ENCODE measurements around the gene COMMD8. TPM values are rescaled to one million over a fixed set of nuclear protein-coding genes. Genes with fewer than 3 reads are reported as not detected.

COMMD8 gene
- total and polyA plus RNA-seq, 4 donors: 3.6 to 17.5 (median 9.0) TPM

- Histone ChIP-seq H3K4me1 (ENCODE audit: control insufficient read depth in 4 of 4, insufficient read depth in 4 of 4, low read length in 3 of 4) (peaks cover 3 to 7% (median 6%) of the 10 kb centered on the region in 4 donors), H3K9ac (ENCODE audit: low read depth in 1 of 2, low read length in 2 of 2) (peak overlapping the region; percentile 30 to 69), H3K9me3 (ENCODE audit: control insufficient read depth in 4 of 4, low read length in 3 of 4) (no peaks in the 10 kb centered on the region), H3K27me3 (ENCODE audit: control insufficient read depth in 4 of 4, insufficient read depth in 4 of 4, low read length in 3 of 4) (no peaks in the 10 kb centered on the region), H3K36me3 (ENCODE audit: control insufficient read depth in 4 of 4, insufficient read depth in 3 of 4, low read depth in 1 of 4, low read length in 3 of 4) (no peaks in the 10 kb centered on the region), H3K27ac (ENCODE audit: low read depth in 1 of 2, low read length in 2 of 2) (peak overlapping the region; percentile 53 to 64), H3K4me3 (ENCODE audit: low read depth in 1 of 3, low read length in 3 of 3) (peak overlapping the region; percentile 88 to 99 (median 90))
- DNase-seq (ENCODE audit: low spot score): no peak
- no peak for TF ChIP-seq HNF4G (IDR thresholded peaks at IDR 0.05)
- TF ChIP-seq REST (IDR thresholded peaks at IDR 0.05): no peak
- no peak for TF ChIP-seq EGR1 (IDR thresholded peaks at IDR 0.05; ENCODE audit: low read depth in 2 of 2)
- no peak for TF ChIP-seq RAD21 (IDR thresholded peaks at IDR 0.05)
- no peak for TF ChIP-seq FOXA2 (IDR thresholded peaks at IDR 0.05)
- TF ChIP-seq HNF4A (conservative IDR thresholded peaks at IDR 0.05): no peak
- no peak for TF ChIP-seq RXRA (IDR thresholded peaks at IDR 0.05)
- TF ChIP-seq SP1 (IDR thresholded peaks at IDR 0.05): no peak
- TF ChIP-seq TAF1 (conservative IDR thresholded peaks at IDR 0.05): no peak
- TF ChIP-seq JUND (IDR thresholded peaks at IDR 0.05): no peak
- no peak for TF ChIP-seq ATF3 (IDR thresholded peaks at IDR 0.05)
- TF ChIP-seq, protein P1, sequence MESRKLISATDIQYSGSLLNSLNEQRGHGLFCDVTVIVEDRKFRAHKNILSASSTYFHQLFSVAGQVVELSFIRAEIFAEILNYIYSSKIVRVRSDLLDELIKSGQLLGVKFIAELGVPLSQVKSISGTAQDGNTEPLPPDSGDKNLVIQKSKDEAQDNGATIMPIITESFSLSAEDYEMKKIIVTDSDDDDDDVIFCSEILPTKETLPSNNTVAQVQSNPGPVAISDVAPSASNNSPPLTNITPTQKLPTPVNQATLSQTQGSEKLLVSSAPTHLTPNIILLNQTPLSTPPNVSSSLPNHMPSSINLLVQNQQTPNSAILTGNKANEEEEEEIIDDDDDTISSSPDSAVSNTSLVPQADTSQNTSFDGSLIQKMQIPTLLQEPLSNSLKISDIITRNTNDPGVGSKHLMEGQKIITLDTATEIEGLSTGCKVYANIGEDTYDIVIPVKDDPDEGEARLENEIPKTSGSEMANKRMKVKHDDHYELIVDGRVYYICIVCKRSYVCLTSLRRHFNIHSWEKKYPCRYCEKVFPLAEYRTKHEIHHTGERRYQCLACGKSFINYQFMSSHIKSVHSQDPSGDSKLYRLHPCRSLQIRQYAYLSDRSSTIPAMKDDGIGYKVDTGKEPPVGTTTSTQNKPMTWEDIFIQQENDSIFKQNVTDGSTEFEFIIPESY (IDR thresholded peaks at IDR 0.05): no peak
- no peak for TF ChIP-seq NR2F2 (IDR thresholded peaks at IDR 0.05)
- no peak for TF ChIP-seq GABPA (IDR thresholded peaks at IDR 0.05 in 1 of 2, conservative IDR thresholded peaks at IDR 0.05 in 1 of 2)
- TF ChIP-seq, protein P2, sequence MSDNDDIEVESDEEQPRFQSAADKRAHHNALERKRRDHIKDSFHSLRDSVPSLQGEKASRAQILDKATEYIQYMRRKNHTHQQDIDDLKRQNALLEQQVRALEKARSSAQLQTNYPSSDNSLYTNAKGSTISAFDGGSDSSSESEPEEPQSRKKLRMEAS (IDR thresholded peaks at IDR 0.05): no peak
- TF ChIP-seq FOXA1 (IDR thresholded peaks at IDR 0.05): no peak
- TF ChIP-seq CTCF (IDR thresholded peaks at IDR 0.05; ENCODE audit: low read depth, low read length, missing input control): no peak
- no peak for TF ChIP-seq YY1 (IDR thresholded peaks at IDR 0.05)
- WGBS: 12% methylated on average over 6 of the region's 6 CpGs
Observed at GRCh38 chr4:47462799-47463234, 685 bp downstream of the COMMD8 start.

All from liver (tissue), 9 donors.